ENCODE measurements around the gene CRB1. TPM values are rescaled to one million over a fixed set of nuclear protein-coding genes. Genes with fewer than 3 reads are reported as not detected.

CRB1 gene
- not detected in 5 replicates for total RNA-seq (2022; extraction: Qiagen RNA extraction; ENCODE audit: low read depth)

DNA sequence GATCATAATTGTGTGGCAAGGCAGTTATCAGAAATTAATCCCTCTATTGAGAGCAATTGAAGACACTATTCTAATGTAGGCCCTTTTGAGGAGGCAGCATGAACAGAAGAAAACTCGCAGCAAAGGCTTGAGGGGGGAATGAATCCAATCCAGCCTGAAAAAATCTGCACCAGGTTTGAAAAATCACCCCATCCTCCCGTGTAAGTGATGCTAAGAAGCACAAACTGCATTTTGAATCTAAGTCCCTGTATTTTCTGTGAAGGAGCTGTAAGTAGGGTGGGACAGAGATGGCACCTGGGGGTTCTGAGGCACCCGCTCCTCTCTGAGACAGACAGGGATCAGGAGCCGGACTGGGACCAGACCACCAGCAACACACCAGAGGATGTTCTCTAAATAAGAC, at the start of gene CRB1:
Gene CRB1, plus strand, starts transcription at position 241 of the 400 bp plus-strand sequence. CDS start 161 bp downstream, outside the sequence.

Other genes with a start within 250 kb of the CRB1 start
- 0.05 to 0.28 TPM (median 0.06 TPM) in 3 of 5 replicates, not detected in the others for gene F13B, start 201.0 kb upstream of the CRB1 start, total RNA-seq (2022; extraction: Qiagen RNA extraction; ENCODE audit: low read depth)
- 19.9 to 24.4 TPM (median 24.1 TPM) in 5 replicates for gene ASPM, start 121.6 kb upstream of the CRB1 start, total RNA-seq (2022; extraction: Qiagen RNA extraction; ENCODE audit: low read depth)
- gene ZBTB41, start 67.0 kb upstream of the CRB1 start, total RNA-seq (2022; extraction: Qiagen RNA extraction; ENCODE audit: low read depth) = 2.8 to 3.8 TPM (median 3.0 TPM) in 5 replicates

Data from A549 treated with CpdA at 1 μM for 4 hours (cell line).